Ishikawa (cell line): ENCODE data around the gene HOXC11.

Experiments used
- CEBPB ChIP-seq: IDR thresholded peaks from 2 replicates; pipeline ENCODE4 v1.6.1; 2012
- CREB1 ChIP-seq: IDR thresholded peaks from 2 replicates; pipeline ENCODE4 v1.6.1; 2012; ENCODE audit warnings: low read depth
- EGR1 ChIP-seq: IDR thresholded peaks from 2 replicates; pipeline ENCODE4 v1.6.1; 2012
- EP300 ChIP-seq: IDR thresholded peaks from 2 replicates; pipeline ENCODE4 v1.6.1; 2012; ENCODE audit warnings: borderline replicate concordance
- FOXM1 ChIP-seq: IDR thresholded peaks from 2 replicates; pipeline ENCODE4 v1.6.1; 2012; ENCODE audit warnings: low read depth, borderline replicate concordance
- MAX ChIP-seq: IDR thresholded peaks from 2 replicates; pipeline ENCODE4 v1.6.1; 2012
- NFIC ChIP-seq: IDR thresholded peaks from 2 replicates; pipeline ENCODE4 v1.6.1; 2012
- REST ChIP-seq: IDR thresholded peaks from 2 replicates; pipeline ENCODE4 v1.6.1; 2012; ENCODE audit warnings: low read depth, mild to moderate bottlenecking
- TAF1 ChIP-seq: IDR thresholded peaks from 2 replicates; pipeline ENCODE4 v1.6.1; 2012; ENCODE audit warnings: low read depth, mild to moderate bottlenecking
- TCF12 ChIP-seq: IDR thresholded peaks from 2 replicates; pipeline ENCODE4 v1.6.1; 2012; ENCODE audit warnings: low read depth
- TEAD4 ChIP-seq: IDR thresholded peaks from 2 replicates; pipeline ENCODE4 v1.6.1; 2012
- USF1 ChIP-seq: IDR thresholded peaks from 2 replicates; pipeline ENCODE4 v1.6.1; 2012
- YY1 ChIP-seq: IDR thresholded peaks from 2 replicates; pipeline ENCODE4 v1.6.1; 2012; ENCODE audit warnings: low read depth
- ZBTB7A ChIP-seq: IDR thresholded peaks from 2 replicates; pipeline ENCODE4 v1.6.1; 2012; ENCODE audit warnings: low read depth

HOXC11 gene

GRCh38 chr12:53928054-53928835, 44.7 kb upstream of the HOXC11 start:
- TF ChIP-seq USF1 = no peak
- no peak for TF ChIP-seq TCF12
- no peak for TF ChIP-seq TAF1
- TF ChIP-seq ZBTB7A = no peak
- TF ChIP-seq CREB1 = no peak
- TF ChIP-seq MAX = no peak
- no peak for TF ChIP-seq TEAD4
- no peak for TF ChIP-seq FOXM1
- TF ChIP-seq REST = no peak
- no peak for TF ChIP-seq NFIC
- TF ChIP-seq EP300 = no peak

GRCh38 chr12:53929527-53929926, 43.4 kb upstream of the HOXC11 start:
- no peak for TF ChIP-seq TEAD4

GRCh38 chr12:53930591-53931255, 42.2 kb upstream of the HOXC11 start:
- TF ChIP-seq TAF1 = no peak
- TF ChIP-seq EGR1 = no peak
- no peak for TF ChIP-seq EP300
- no peak for TF ChIP-seq NFIC
- no peak for TF ChIP-seq CREB1

GRCh38 chr12:53931844-53932581, 40.9 kb upstream of the HOXC11 start:
- no peak for TF ChIP-seq TAF1
- TF ChIP-seq EP300 = no peak
- no peak for TF ChIP-seq CEBPB
- no peak for TF ChIP-seq CREB1
- TF ChIP-seq NFIC = no peak
- no peak for TF ChIP-seq TCF12
- TF ChIP-seq YY1 = no peak
- no peak for TF ChIP-seq ZBTB7A

- TF ChIP-seq NFIC (no peak), EP300 (no peak)
Observed at GRCh38 chr12:53932915-53933314, 40.0 kb upstream of the HOXC11 start.

GRCh38 chr12:53935383-53936341, 37.3 kb upstream of the HOXC11 start:
- TF ChIP-seq FOXM1 (no peak), MAX (no peak), TEAD4 (no peak), USF1 (no peak), EP300 (no peak), ZBTB7A (no peak), TCF12 (no peak), REST (no peak), TAF1 (no peak), CEBPB (no peak), EGR1 (no peak), CREB1 (no peak), NFIC (no peak)
